ENCODE results near the gene MPZL1. TPM values are rescaled to one million over a fixed set of nuclear protein-coding genes. Genes with fewer than 3 reads are reported as not detected.
A peak's percentile ranks its signal among the peaks of the same experiment; 100 is the strongest.
"Not testable (repeated sequence)": the region's sequence is repeated elsewhere in the genome, so short reads cannot be mapped to it uniquely, and the experiment has no call there.

Gene MPZL1
- polyA plus RNA-seq, 4 donors = 125 to 145 (median 141) TPM

- DNase-seq (ENCODE audit: low read depth in 4 of 4, low spot score in 3 of 4) = peak in 3 of 4 donors; percentile 63 to 70 (median 65)
Measured at GRCh38 chr1:167803358-167804207, 81.8 kb downstream of the MPZL1 start.

DNA sequence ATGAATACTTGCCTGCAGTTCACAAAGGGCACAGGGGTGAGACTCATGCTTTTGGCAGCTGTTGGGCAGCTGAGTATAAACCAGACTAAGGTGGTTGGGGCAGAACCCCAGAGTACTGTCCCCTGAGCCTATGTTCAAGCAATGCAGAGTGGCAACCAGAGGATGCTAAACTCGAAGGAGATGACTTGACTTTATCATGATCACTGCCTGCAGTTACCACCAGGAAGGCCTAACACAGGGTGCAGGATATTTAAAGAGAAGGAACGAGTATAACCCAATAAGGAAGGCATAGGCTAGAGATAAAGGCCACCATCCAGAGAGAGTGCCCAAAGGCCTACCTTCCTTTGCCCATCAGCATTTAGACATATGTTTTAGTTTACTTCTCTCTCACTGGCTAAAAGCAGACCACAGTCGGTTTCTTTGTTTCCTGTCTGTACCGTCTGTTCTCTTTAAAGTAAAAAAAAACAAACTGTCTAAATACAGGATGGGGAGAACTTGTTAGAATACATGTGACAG is 83.3 kb downstream of the MPZL1 start:
- DNase-seq (ENCODE audit: low read depth in 4 of 4, low spot score in 3 of 4) = no peak

DNA sequence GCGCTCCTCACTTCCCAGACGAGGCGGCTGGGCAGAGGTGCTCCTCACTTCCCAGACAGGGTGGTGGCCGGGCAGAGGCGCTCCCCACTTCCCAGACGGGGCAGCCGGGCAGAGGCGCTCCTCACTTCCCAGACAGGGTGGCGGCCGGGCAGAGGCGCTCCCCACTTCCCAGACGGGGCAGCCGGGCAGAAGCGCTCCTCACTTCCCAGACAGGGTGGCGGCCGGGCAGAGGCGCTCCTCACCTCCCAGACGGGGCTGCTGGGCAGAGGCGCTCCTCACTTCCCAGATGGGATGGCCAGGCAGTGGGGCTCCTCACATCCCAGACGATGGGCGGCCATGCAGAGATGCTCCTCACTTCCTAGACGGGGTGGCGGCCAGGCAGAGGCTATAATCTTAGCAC is 84.5 kb downstream of the MPZL1 start:
- DNase-seq (ENCODE audit: low read depth in 4 of 4, low spot score in 3 of 4) = not testable (repeated sequence)

GRCh38 chr1:167806676-167807075 is 84.9 kb downstream of the MPZL1 start:
- DNase-seq (ENCODE audit: low read depth in 4 of 4, low spot score in 3 of 4) = not testable (repeated sequence)

GRCh38 chr1:167808104-167808503 is 86.3 kb downstream of the MPZL1 start:
- DNase-seq (ENCODE audit: low read depth in 4 of 4, low spot score in 3 of 4) = no peak

GRCh38 chr1:167808690-167809089 is 86.9 kb downstream of the MPZL1 start:
- DNase-seq (ENCODE audit: low read depth in 4 of 4, low spot score in 3 of 4) = no peak

- no peak for DNase-seq (ENCODE audit: low read depth in 4 of 4, low spot score in 3 of 4)
Measured at GRCh38 chr1:167812972-167813371, 91.2 kb downstream of the MPZL1 start.

GRCh38 chr1:167815650-167816049 is 93.9 kb downstream of the MPZL1 start:
- DNase-seq (ENCODE audit: low read depth in 4 of 4, low spot score in 3 of 4) = no peak

- DNase-seq (ENCODE audit: low read depth in 4 of 4, low spot score in 3 of 4) = no peak
Measured at GRCh38 chr1:167819849-167820683, 98.3 kb downstream of the MPZL1 start.

GRCh38 chr1:167820684-167821355 is 99.0 kb downstream of the MPZL1 start:
- DNase-seq (ENCODE audit: low read depth in 4 of 4, low spot score in 3 of 4) = no peak

DNA sequence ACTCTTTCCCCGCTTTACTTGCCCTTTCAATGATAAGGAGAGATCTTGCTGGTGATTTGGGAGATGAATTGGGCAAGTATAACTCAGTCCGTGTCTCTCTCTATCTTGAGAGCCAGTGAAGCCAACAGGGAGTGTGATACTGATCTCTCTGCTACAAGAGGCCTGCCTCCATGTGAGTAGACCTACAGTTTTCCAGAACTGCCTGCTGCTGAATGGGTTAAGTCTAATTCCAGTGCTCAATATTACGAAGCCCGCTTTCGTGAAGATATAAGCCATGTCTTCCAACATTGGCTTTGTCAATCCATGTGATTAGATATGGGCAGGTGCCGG is 99.5 kb downstream of the MPZL1 start:
- DNase-seq (ENCODE audit: low read depth in 4 of 4, low spot score in 3 of 4) = no peak

DNA sequence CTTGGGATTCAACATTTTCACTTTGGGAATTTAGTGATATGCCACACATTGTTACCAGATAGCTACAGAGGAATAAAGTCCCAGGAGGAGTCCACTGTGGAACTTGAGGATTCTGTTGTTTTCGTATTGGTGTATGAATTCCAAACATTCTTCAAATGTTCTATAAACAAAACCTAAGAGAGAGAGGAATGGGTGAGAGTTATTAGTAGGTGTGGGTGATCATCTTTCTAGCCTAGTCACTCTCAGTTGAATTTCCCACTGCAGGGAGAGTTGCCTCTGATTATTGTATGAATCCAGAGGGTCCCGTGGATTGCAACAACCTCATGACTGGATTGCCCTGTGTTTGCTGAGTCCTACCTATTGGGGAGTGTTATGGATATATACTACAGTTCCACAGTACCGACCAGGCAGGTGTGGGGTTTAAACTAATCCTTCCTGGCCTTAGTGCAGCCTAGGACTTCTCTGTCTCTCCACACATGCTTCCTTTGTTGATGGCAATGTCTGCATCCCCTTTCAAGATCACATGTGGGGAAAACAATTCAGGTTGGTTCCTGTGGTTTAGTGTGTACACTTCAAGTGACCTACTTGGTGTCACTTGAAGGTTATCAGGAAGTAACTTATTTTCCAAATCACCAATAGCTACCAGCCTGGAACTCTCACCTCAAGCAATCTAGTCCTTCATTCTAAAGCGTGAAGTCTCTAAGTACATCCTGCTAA is 100.3 kb downstream of the MPZL1 start:
- no peak for DNase-seq (ENCODE audit: low read depth in 4 of 4, low spot score in 3 of 4)

GRCh38 chr1:167824163-167824794 is 102.5 kb downstream of the MPZL1 start:
- no peak for DNase-seq (ENCODE audit: low read depth in 4 of 4, low spot score in 3 of 4)

- DNase-seq (ENCODE audit: low read depth in 4 of 4, low spot score in 3 of 4) = no peak
Measured at GRCh38 chr1:167825419-167826079, 103.8 kb downstream of the MPZL1 start.

GRCh38 chr1:167826127-167826526 is 104.3 kb downstream of the MPZL1 start:
- no peak for DNase-seq (ENCODE audit: low read depth in 4 of 4, low spot score in 3 of 4)

DNA sequence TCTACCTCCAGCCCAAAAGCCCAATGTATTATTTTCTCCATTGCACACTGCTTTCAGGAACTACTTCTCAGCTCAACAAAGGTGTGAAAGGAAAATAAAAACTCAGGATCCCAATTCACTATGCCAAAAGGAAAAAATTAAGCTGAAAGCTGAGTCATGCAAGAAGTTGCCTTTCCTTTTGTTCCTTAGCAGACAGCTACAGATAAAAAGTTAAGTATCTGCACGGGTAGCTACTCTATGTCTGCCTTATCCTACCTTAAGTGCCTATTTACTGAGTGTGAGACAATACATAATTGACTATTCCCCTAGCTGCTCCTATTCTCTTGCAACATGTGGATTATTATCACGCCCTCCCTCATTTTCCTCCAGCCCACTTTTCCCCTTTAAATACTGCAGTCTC is 108.1 kb downstream of the MPZL1 start:
- no peak for DNase-seq (ENCODE audit: low read depth in 4 of 4, low spot score in 3 of 4)

- not testable (repeated sequence) for DNase-seq (ENCODE audit: low read depth in 4 of 4, low spot score in 3 of 4)
Measured at GRCh38 chr1:167830668-167831067, 108.9 kb downstream of the MPZL1 start.

- no peak for DNase-seq (ENCODE audit: low read depth in 4 of 4, low spot score in 3 of 4)
Measured at GRCh38 chr1:167832693-167833092, 110.9 kb downstream of the MPZL1 start.

GRCh38 chr1:167833904-167834303 is 112.1 kb downstream of the MPZL1 start:
- DNase-seq (ENCODE audit: low read depth in 4 of 4, low spot score in 3 of 4) = no peak
